ENCODE results near the gene SLC1A2.
"Not testable (repeated sequence)": the region's sequence is repeated elsewhere in the genome, so short reads cannot be mapped to it uniquely, and the experiment has no call there.

The SLC1A2 gene

DNA sequence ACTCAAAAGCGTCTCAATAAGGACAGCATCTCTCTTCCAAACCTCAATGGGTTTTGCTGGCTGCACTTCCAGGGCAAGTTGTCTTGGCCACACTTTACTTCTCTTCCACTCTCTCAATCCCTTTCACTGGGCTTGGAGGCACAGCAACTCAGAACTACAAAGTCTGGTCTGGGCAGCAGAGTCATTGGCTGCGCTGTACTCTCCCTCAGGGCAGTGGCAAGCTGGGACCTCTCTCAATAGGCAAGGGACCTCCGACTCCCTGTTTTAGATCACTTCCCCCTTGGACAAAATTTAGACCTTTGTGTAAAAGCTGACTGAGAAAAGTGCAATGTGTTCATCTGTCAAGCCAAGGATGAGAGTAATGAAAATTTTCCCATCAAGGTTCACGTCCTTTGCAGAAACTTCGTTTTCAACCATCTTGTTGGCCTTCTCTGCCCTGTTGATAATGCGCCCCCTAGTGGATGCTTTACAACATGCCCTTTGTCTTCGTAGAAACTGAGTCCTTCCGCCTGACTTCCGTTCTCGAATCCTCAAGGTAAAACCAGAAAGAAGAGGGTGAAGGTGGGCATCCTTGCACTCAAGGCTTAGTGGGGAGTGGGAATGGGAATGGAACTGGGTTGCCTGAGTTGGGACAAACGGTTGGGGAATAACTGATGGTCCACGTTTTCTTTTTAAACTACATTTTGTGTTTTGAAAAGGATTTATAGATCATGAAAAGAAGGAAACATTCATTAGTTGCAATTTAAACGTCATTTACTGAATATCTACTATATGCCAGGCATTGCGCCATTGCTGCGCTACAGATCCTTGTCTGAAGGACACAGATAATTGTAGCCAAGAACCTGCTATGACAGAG lies 181.3 kb downstream of the SLC1A2 start:
- DNase-seq, result no peak

DNA sequence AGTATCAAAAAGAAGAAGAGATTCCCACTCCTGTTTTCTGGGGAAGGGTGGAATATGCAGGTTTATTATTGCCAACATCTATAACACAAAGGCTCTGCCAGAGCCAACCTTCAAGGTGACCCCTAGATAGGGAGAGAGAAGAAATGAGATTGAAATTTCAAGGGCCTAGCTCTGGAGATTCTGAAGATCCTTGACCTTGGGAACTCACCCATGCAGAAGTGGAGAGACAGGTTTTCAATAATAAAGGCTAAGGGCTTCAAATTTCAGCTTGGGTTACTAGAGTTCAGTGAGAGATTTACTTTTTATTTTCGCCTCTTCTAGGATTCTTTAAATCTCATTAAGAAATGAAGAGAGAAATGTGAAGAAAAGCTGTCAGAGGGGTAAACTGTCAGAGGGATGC lies 182.0 kb downstream of the SLC1A2 start:
- no peak for DNase-seq

DNA sequence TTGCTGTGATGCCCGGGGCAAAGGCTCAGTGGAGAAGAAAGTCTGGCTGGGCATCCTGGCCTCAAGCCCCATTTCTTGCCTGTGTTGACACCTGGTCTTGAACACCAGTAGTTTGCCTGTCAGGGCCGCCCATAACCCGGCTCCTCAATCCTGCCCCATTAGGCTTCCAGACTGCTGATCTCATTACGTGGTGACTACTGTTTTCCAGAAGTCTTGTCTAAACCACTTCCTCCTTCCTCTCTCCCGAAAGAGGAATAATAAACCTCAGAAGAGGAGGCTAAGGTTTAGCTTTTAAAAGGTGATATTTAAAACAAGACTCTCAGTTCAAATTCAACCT lies 182.7 kb downstream of the SLC1A2 start:
- DNase-seq, result peak; percentile 47

- DNase-seq, result peak; percentile 41
These were observed 183.3 kb downstream of the SLC1A2 start for GRCh38 chr11:35235936-35236666.

- no peak for DNase-seq
These were observed 183.9 kb downstream of the SLC1A2 start for GRCh38 chr11:35235498-35235897.

GRCh38 chr11:35235157-35235468 lies 184.2 kb downstream of the SLC1A2 start:
- DNase-seq, result no peak

- no peak for DNase-seq
These were observed 184.8 kb downstream of the SLC1A2 start for GRCh38 chr11:35234460-35235156.

DNA sequence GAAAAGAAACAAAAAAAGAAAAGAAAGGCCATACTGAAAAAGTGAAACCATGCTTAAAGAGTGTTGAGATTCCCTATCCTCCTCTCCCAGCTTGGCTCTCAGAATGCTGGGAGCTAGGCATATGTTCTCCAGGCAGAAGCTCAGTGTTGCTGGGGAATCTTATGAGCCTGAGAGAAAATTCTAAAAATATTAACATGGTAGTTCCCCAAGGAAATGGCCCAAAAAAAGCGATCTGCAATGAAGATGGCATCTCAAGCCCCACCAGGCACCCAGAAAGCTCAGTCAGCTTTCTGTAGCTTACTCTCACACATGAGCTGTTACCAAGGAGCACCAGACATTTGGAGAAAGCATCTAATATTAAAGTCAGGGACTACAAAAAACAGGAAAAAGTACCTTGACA lies 185.8 kb downstream of the SLC1A2 start:
- no peak for DNase-seq

- DNase-seq, result no peak
These were observed 186.4 kb downstream of the SLC1A2 start for GRCh38 chr11:35232891-35233330.

DNA sequence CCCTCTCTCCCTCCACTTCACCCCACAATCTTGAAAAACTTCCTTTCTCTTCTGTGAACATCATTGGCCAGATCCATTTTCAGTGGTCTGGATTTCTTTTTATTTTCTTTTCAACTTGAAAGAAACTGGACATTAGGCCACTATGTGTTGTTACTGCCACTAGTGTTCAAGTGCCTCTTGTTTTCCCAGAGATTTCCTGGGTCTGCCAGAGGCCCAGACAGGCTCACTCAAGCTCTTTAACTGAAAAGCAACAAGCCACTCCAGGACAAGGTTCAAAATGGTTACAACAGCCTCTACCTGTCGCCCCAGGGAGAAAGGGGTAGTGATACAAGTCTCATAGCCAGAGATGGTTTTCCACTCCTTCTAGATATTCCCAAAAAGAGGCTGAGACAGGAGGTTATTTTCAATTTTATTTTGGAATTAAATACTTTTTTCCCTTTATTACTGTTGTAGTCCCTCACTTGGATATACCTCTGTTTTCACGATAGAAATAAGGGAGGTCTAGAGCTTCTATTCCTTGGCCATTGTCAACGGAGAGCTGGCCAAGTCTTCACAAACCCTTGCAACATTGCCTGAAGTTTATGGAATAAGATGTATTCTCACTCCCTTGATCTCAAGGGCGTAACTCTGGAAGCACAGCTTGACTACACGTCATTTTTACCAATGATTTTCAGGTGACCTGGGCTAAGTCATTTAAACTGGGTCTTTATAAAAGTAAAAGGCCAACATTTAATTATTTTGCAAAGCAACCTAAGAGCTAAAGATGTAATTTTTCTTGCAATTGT lies 188.1 kb downstream of the SLC1A2 start:
- no peak for DNase-seq

DNA sequence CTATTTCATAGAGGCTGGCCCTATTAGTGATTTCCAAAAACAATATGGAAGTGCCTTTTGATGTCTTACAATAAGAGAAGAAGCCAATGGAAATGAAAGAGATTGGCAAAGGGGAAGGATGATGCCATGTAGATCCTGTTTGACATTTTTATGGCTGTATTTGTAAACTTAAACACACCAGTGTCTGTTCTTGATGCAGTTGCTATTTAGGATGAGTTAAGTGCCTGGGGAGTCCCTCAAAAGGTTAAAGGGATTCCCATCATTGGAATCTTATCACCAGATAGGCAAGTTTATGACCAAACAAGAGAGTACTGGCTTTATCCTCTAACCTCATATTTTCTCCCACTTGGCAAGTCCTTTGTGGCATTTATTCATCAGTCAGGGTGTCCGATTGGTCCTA lies 189.0 kb downstream of the SLC1A2 start:
- no peak for DNase-seq

GRCh38 chr11:35228328-35228725 lies 191.0 kb downstream of the SLC1A2 start:
- DNase-seq, result no peak

- no peak for DNase-seq
These were observed 191.6 kb downstream of the SLC1A2 start for GRCh38 chr11:35227576-35228327.

GRCh38 chr11:35226756-35227155 lies 192.6 kb downstream of the SLC1A2 start:
- not testable (repeated sequence) for DNase-seq

- no peak for DNase-seq
These were observed 193.3 kb downstream of the SLC1A2 start for GRCh38 chr11:35225946-35226520.

GRCh38 chr11:35223991-35224390 lies 195.4 kb downstream of the SLC1A2 start:
- DNase-seq, result no peak

- DNase-seq, result no peak
These were observed 196.0 kb downstream of the SLC1A2 start for GRCh38 chr11:35223371-35223796.

DNA sequence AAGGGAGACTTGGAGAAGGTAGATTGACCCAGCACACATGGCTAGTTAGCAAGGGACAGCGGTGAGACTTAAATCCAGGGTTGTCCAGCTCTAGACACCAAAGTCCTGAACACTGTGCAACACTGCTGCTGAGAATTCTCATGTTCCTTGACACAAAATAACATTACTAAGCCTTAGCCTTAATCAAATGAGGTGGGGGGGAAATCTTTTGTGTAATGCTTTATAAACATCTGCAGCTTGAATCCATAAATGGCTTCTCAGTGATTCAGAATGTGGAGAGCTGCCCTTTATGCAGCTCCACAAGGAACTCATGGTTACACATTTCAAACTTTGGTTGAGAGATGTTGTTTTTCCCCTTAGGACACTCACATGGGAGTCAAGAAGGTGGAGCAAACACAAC lies 200.4 kb downstream of the SLC1A2 start:
- DNase-seq, result no peak

GRCh38 chr11:35216962-35217678 lies 202.2 kb downstream of the SLC1A2 start:
- no peak for DNase-seq

- DNase-seq, result no peak
These were observed 203.4 kb downstream of the SLC1A2 start for GRCh38 chr11:35215945-35216344.

GRCh38 chr11:35214792-35215193 lies 204.6 kb downstream of the SLC1A2 start:
- peak; percentile 94 for DNase-seq
